T-cell (primary cell): ENCODE results near the gene SMC5. TPM values are rescaled to one million over a fixed set of nuclear protein-coding genes. Genes with fewer than 3 reads are reported as not detected.
A peak's percentile ranks its signal among the peaks of the same experiment; 100 is the strongest.
"Not testable (repeated sequence)": the region's sequence is repeated elsewhere in the genome, so short reads cannot be mapped to it uniquely, and the experiment has no call there.

Experiments
- ATAC-seq, 4 experiments: fragments of 200-7000 bp in 3 of 4; fragments of 150-1000 bp in 1 of 4; cut with Tn5 transposase; replicated peaks in 1 of 4; 1 replicate in 3 of 4; 2 replicates in 1 of 4; pipeline ENCODE4 v1.10.0; 2021; ENCODE audit warnings: moderate library complexity in 3 of 4, mild to moderate bottlenecking in 2 of 4, moderate number of reproducible peaks in 1 of 4
- CTCF ChIA-PET, 2 donors: fragments of 300-600 bp; sonication (Branson Sonifier 250); formaldehyde crosslinking; loops; one replicate each; lab custom pipeline; 2022; ENCODE audit warnings: antibody characterized with exemption in 2 of 2; lab: Charles Lee
- POLR2A ChIA-PET, 2 donors: fragments of 300-600 bp; sonication (Branson Sonifier 250); formaldehyde crosslinking; loops; one replicate each; lab custom pipeline; 2022; ENCODE audit warnings: antibody characterized with exemption in 2 of 2; lab: Charles Lee
- DNase-seq, 35 experiments: peaks; one replicate each; pipeline versions ENCODE4 v3.0.0 to v3.0.0-alpha.2; 2013 to 2023
- H3K27ac ChIP-seq: one replicate; pipeline ENCODE4 v1.5.1; 2013; ENCODE audit warnings: low read length
- H3K27me3 ChIP-seq, 2 experiments: replicated peaks in 1 of 2; 1 replicate in 1 of 2; 2 replicates in 1 of 2; pipeline versions ENCODE4 v1.6.1 to v1.7.0; 2013; ENCODE audit warnings: low read length in 1 of 2, mixed read lengths in 1 of 2; ENCODE audit not compliant: control insufficient read depth in 2 of 2, insufficient read depth in 2 of 2; ENCODE audit errors: extremely low read depth in 1 of 2
- H3K36me3 ChIP-seq, 2 donors: 1 replicate in 1 of 2; 2 replicates in 1 of 2; pipeline versions ENCODE4 v1.6.1 to v1.7.0; 2013; ENCODE audit warnings: low read length in 1 of 2; ENCODE audit not compliant: control insufficient read depth in 2 of 2, insufficient read depth in 1 of 2; ENCODE audit errors: extremely low read depth in 1 of 2
- H3K4me1 ChIP-seq, 2 experiments: 1 replicate in 1 of 2; 2 replicates in 1 of 2; pipeline versions ENCODE4 v1.6.1 to v1.7.0; 2013; ENCODE audit warnings: low read length in 2 of 2, mixed read lengths in 1 of 2; ENCODE audit not compliant: insufficient read depth in 2 of 2, control insufficient read depth in 1 of 2; ENCODE audit errors: extremely low read depth in 1 of 2
- H3K4me3 ChIP-seq, 2 donors: 1 replicate in 1 of 2; 2 replicates in 1 of 2; pipeline versions ENCODE4 v1.5.1 to v1.7.0; 2013; ENCODE audit warnings: mild to moderate bottlenecking in 2 of 2, low read length in 1 of 2, moderate library complexity in 1 of 2; ENCODE audit not compliant: control insufficient read depth in 1 of 2; ENCODE audit errors: extremely low read depth in 1 of 2
- H3K9me3 ChIP-seq: 2 replicates; pipeline ENCODE4 v1.7.0; 2013
- H3K27ac Mint-ChIP-seq, 2 donors: one replicate each; pipeline ENCODE4 v1.8.0; 2020 to 2021; ENCODE audit warnings: mild to moderate bottlenecking in 2 of 2, mixed read lengths in 2 of 2
- H3K27me3 Mint-ChIP-seq, 2 donors: one replicate each; pipeline ENCODE4 v1.8.0; 2021 to 2022; ENCODE audit warnings: mixed read lengths in 2 of 2
- H3K36me3 Mint-ChIP-seq: one replicate; pipeline ENCODE4 v1.8.0; 2021; ENCODE audit warnings: mixed read lengths
- H3K4me1 Mint-ChIP-seq, 3 donors: one replicate each; pipeline ENCODE4 v1.8.0; 2020 to 2022; ENCODE audit warnings: mixed read lengths in 3 of 3, mild to moderate bottlenecking in 1 of 3
- H3K4me3 Mint-ChIP-seq, 3 donors: one replicate each; pipeline ENCODE4 v1.8.0; 2020 to 2022; ENCODE audit warnings: mild to moderate bottlenecking in 3 of 3, mixed read lengths in 3 of 3, moderate library complexity in 3 of 3
- H3K9me3 Mint-ChIP-seq, 3 donors: one replicate each; pipeline ENCODE4 v1.8.0; 2020 to 2022; ENCODE audit warnings: mixed read lengths in 3 of 3
- WGBS: methylation state at CpG from one replicate; pipeline ENCODE4 v1.1.5; 2013; ENCODE audit warnings: missing lambda C conversion rate; ENCODE audit not compliant: insufficient coverage; 5-methylcytosine and 5-hydroxymethylcytosine counted together
- total RNA-seq, 35 experiments: library from RNA in 6 of 35; stranded (reverse) in 6 of 35; fragments of 120-200 nt in 1 of 35; gene quantifications; one replicate each; pipeline versions ENCODE4 v1.2.1 to v1.2.4 and lab custom pipeline; 2013 to 2026

Gene SMC5
- total RNA-seq, 5 donors from 2014 or later (not counting 1 experiment from before 2014, with no cell fraction given) = 31.6 to 35.5 (median 34.5) TPM

DNA sequence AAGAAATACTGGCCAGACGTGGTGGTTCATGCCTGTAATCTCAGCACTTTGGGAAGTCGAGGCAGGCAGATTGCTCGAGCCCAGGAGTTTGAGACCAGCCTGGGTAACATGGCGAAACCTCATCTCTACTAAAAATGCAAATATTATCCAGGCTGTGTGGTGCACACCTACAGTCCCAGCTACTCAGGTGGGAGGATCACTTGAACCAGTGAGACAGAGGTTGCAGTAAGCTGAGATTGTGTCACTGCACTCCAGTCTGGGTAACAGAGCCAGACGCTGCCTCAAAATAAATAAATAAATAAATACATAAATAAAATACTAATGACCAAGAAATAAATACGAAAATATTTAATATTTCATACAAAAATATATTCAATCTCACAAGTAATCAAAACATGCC, 136.9 kb downstream of the SMC5 start:
- ATAC-seq (no peak), DNase-seq (no peak)
- ChIA-PET CTCF (no interaction called here), POLR2A (interaction anchor here in 1 of 2 donors (1.2 kb wide), 1 partner anchor 8 kb away, joined by 3 read pairs; no protein-coding TSS in a partner anchor)
- Mint-ChIP-seq H3K27ac (peak overlapping the region; percentile 85 to 87), H3K9me3 (no peaks in the 10 kb centered on the region), H3K27me3 (no peaks in the 10 kb centered on the region), H3K4me3 (no peak overlapping the region), H3K4me1 (peaks cover 87 to 89% (median 89%) of the 10 kb centered on the region in 3 donors), H3K36me3 (peaks cover 2% of the 10 kb centered on the region)
- peaks cover 13 to 77% of the 10 kb centered on the region in 2 experiments for H3K4me1 ChIP-seq
- WGBS = no CpG with 5 or more reads among the region's 6 CpGs
- no peak overlapping the region for H3K4me3 ChIP-seq
- peak overlapping the region; percentile 80 for H3K27ac ChIP-seq
- H3K9me3 ChIP-seq = no peaks in the 10 kb centered on the region
- H3K36me3 ChIP-seq = no peaks in the 10 kb centered on the region
- H3K27me3 ChIP-seq = no peaks in the 10 kb centered on the region

GRCh38 chr9:70398145-70398556, 139.4 kb downstream of the SMC5 start:
- Mint-ChIP-seq H3K27me3 (no peaks in the 10 kb centered on the region), H3K27ac (peak overlapping the region; percentile 92 to 93), H3K4me1 (peaks cover 77 to 84% (median 78%) of the 10 kb centered on the region in 3 donors), H3K4me3 (peak overlapping the region; percentile 40 to 65 (median 55)), H3K36me3 (no peaks in the 10 kb centered on the region), H3K9me3 (no peaks in the 10 kb centered on the region)
- peak overlapping the region in 1 of 2 donors; percentile 6 for H3K4me3 ChIP-seq
- CTCF ChIA-PET = interaction anchor here (0.7 to 1.4 kb wide), 3 partner anchors 12 to 277 kb away, joined by 3 to 5 read pairs (median 3); no protein-coding TSS in a partner anchor
- POLR2A ChIA-PET = interaction anchor here in 1 of 2 donors (0.7 kb wide), 1 partner anchor 43 kb away, joined by 4 read pairs; no protein-coding TSS in a partner anchor
- peak in 8 of 35 experiments; percentile 10 to 71 (median 20) for DNase-seq
- no peaks in the 10 kb centered on the region for H3K36me3 ChIP-seq
- no peaks in the 10 kb centered on the region for H3K9me3 ChIP-seq
- no peaks in the 10 kb centered on the region for H3K27me3 ChIP-seq
- H3K4me1 ChIP-seq = peaks cover 9 to 68% of the 10 kb centered on the region in 2 experiments
- WGBS = no CpG with 5 or more reads among the region's 4 CpGs
- peak; percentile 87 to 97 (median 94) for ATAC-seq
- H3K27ac ChIP-seq = peak overlapping the region; percentile 80

- H3K27me3 Mint-ChIP-seq = no peaks in the 10 kb centered on the region
These were observed 140.4 kb downstream of the SMC5 start for GRCh38 chr9:70399141-70399540.

GRCh38 chr9:70400107-70400892, 141.5 kb downstream of the SMC5 start:
- CTCF ChIA-PET = interaction anchor here in 1 of 2 donors (0.5 kb wide), 1 partner anchor 45 kb away, joined by 3 read pairs; no protein-coding TSS in a partner anchor
- H3K4me1 ChIP-seq = peaks cover 9 to 66% of the 10 kb centered on the region in 2 experiments
- H3K27ac ChIP-seq = peak overlapping the region; percentile 56

More at GRCh38 chr9:70399141-70399540, 140.4 kb downstream of the SMC5 start:
- peaks cover 9 to 64% of the 10 kb centered on the region in 2 experiments for H3K4me1 ChIP-seq
- no peaks in the 10 kb centered on the region for H3K9me3 ChIP-seq
- Mint-ChIP-seq H3K4me3 (peak overlapping the region; percentile 4 to 55 (median 39)), H3K36me3 (no peaks in the 10 kb centered on the region), H3K9me3 (no peaks in the 10 kb centered on the region), H3K27ac (peak overlapping the region; percentile 92 to 93), H3K4me1 (peaks cover 78 to 84% (median 78%) of the 10 kb centered on the region in 3 donors)
- no peak overlapping the region for H3K4me3 ChIP-seq
- ChIA-PET CTCF (interaction anchor here in 1 of 2 donors (1.4 kb wide), 1 partner anchor 11 kb away, joined by 5 read pairs; no protein-coding TSS in a partner anchor), POLR2A (interaction anchor here (0.7 to 1.1 kb wide), 3 partner anchors 8 to 20 kb away, joined by 3 to 10 read pairs (median 3); no protein-coding TSS in a partner anchor)
- peak overlapping the region; percentile 80 for H3K27ac ChIP-seq
- ATAC-seq (no peak), DNase-seq (no peak)
- no peaks in the 10 kb centered on the region for H3K27me3 ChIP-seq
- H3K36me3 ChIP-seq = no peaks in the 10 kb centered on the region

DNA sequence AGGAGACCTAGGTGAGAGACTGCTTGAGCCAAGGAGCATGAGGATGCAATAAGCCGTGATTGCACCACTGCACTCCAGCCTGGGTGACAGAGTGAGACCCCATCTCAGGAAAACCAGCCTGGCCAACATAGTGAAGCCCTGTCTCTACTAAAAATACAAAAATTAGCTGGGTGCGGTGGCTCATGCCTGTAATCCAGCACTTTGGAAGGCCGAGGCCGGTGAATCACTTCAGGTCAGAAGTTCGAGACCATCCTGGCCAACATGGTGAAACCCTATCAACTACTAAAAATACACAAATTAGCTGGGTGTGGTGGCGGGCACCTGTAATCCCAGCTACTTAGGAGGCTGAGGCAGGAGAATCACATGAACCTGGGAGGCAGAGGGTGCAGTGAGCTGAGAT, 142.5 kb downstream of the SMC5 start:
- peaks cover 9 to 66% of the 10 kb centered on the region in 2 experiments for H3K4me1 ChIP-seq
- not testable (repeated sequence) for H3K27me3 Mint-ChIP-seq, H3K4me3 ChIP-seq, DNase-seq, H3K4me3 Mint-ChIP-seq, H3K27me3 ChIP-seq, H3K36me3 Mint-ChIP-seq, H3K27ac ChIP-seq, H3K9me3 ChIP-seq, ATAC-seq, H3K9me3 Mint-ChIP-seq, H3K36me3 ChIP-seq
- Mint-ChIP-seq H3K4me1 (peaks cover 81 to 87% (median 84%) of the 10 kb centered on the region in 3 donors), H3K27ac (peak overlapping the region in 1 of 2 donors; percentile 93)
- CTCF ChIA-PET = interaction anchor here in 1 of 2 donors (0.6 to 0.7 kb wide), 2 partner anchors 21 to 38 kb away, joined by 3 to 4 read pairs; no protein-coding TSS in a partner anchor
- 100% methylated on average over 4 of the region's 6 CpGs for WGBS
- POLR2A ChIA-PET = interaction anchor here in 1 of 2 donors (0.6 kb wide), 1 partner anchor 10 kb away, joined by 3 read pairs; no protein-coding TSS in a partner anchor

More at GRCh38 chr9:70400107-70400892, 141.5 kb downstream of the SMC5 start:
- peak overlapping the region in 1 of 3 donors; percentile 55 for H3K4me3 Mint-ChIP-seq
- H3K27ac Mint-ChIP-seq = peak overlapping the region; percentile 92 to 93
- peaks cover 76 to 83% (median 78%) of the 10 kb centered on the region in 3 donors for H3K4me1 Mint-ChIP-seq
- no peaks in the 10 kb centered on the region for H3K36me3 Mint-ChIP-seq
- no peaks in the 10 kb centered on the region for H3K9me3 Mint-ChIP-seq
- 88% methylated on average over 4 of the region's 5 CpGs for WGBS
- POLR2A ChIA-PET = interaction anchor here (0.7 to 1.1 kb wide), 2 partner anchors 19 to 27 kb away, joined by 3 read pairs; no protein-coding TSS in a partner anchor
- H3K4me3 ChIP-seq = no peak overlapping the region
- no peak for ATAC-seq
- DNase-seq = no peak
- H3K27me3 Mint-ChIP-seq = no peaks in the 10 kb centered on the region
- no peaks in the 10 kb centered on the region for H3K9me3 ChIP-seq
- H3K27me3 ChIP-seq = no peaks in the 10 kb centered on the region
- no peaks in the 10 kb centered on the region for H3K36me3 ChIP-seq

GRCh38 chr9:70402213-70402612, 143.4 kb downstream of the SMC5 start:
- no peak overlapping the region for H3K27ac ChIP-seq
- H3K9me3 ChIP-seq = no peaks in the 10 kb centered on the region
- Mint-ChIP-seq H3K4me1 (peaks cover 85 to 89% (median 88%) of the 10 kb centered on the region in 3 donors), H3K27me3 (no peaks in the 10 kb centered on the region), H3K9me3 (no peaks in the 10 kb centered on the region), H3K4me3 (no peak overlapping the region), H3K36me3 (no peaks in the 10 kb centered on the region), H3K27ac (peak overlapping the region; percentile 47 to 78)
- H3K36me3 ChIP-seq = no peaks in the 10 kb centered on the region
- no peaks in the 10 kb centered on the region for H3K27me3 ChIP-seq
- CTCF ChIA-PET = interaction anchor here (0.7 kb wide), 2 partner anchors 18 to 39 kb away, joined by 4 to 6 read pairs; no protein-coding TSS in a partner anchor
- DNase-seq (no peak), ATAC-seq (no peak)
- peaks cover 9 to 67% of the 10 kb centered on the region in 2 experiments for H3K4me1 ChIP-seq
- WGBS = no CpG with 5 or more reads among the region's 1 CpG
- H3K4me3 ChIP-seq = no peak overlapping the region
- POLR2A ChIA-PET = interaction anchor here in 1 of 2 donors (0.5 to 1.3 kb wide), 6 partner anchors 9 to 168 kb away, joined by 3 to 6 read pairs (median 4); no protein-coding TSS in a partner anchor
